ENCODE data around the gene TAF13. TPM values are rescaled to one million over a fixed set of nuclear protein-coding genes. Genes with fewer than 3 reads are reported as not detected.

Gene TAF13
- total and polyA plus RNA-seq, 9 of the 15 experiments (the other 6 are each of a cell fraction or from before 2014, with no cell fraction given) = 14.9 to 77.2 (median 38.7) TPM

DNA sequence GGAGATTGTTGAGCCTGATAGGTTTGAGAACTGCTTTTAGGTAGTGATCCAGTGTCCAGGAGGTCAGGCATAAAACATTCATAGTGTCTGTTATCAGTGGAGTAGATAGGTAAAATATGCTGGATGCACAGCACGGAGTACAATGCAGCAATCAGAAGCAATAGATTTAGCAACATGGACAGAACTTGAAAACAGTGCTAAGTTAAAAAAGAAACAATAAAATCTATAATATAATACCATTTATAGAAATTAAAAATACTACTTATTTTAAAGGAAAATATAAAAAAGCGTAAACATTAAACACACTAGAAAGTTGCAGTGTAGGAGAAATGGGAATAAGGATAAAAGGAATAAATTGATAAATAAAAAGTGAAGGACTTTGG, 3.4 kb upstream of the TAF13 start (continued):
- TF ChIP-seq, protein P1, sequence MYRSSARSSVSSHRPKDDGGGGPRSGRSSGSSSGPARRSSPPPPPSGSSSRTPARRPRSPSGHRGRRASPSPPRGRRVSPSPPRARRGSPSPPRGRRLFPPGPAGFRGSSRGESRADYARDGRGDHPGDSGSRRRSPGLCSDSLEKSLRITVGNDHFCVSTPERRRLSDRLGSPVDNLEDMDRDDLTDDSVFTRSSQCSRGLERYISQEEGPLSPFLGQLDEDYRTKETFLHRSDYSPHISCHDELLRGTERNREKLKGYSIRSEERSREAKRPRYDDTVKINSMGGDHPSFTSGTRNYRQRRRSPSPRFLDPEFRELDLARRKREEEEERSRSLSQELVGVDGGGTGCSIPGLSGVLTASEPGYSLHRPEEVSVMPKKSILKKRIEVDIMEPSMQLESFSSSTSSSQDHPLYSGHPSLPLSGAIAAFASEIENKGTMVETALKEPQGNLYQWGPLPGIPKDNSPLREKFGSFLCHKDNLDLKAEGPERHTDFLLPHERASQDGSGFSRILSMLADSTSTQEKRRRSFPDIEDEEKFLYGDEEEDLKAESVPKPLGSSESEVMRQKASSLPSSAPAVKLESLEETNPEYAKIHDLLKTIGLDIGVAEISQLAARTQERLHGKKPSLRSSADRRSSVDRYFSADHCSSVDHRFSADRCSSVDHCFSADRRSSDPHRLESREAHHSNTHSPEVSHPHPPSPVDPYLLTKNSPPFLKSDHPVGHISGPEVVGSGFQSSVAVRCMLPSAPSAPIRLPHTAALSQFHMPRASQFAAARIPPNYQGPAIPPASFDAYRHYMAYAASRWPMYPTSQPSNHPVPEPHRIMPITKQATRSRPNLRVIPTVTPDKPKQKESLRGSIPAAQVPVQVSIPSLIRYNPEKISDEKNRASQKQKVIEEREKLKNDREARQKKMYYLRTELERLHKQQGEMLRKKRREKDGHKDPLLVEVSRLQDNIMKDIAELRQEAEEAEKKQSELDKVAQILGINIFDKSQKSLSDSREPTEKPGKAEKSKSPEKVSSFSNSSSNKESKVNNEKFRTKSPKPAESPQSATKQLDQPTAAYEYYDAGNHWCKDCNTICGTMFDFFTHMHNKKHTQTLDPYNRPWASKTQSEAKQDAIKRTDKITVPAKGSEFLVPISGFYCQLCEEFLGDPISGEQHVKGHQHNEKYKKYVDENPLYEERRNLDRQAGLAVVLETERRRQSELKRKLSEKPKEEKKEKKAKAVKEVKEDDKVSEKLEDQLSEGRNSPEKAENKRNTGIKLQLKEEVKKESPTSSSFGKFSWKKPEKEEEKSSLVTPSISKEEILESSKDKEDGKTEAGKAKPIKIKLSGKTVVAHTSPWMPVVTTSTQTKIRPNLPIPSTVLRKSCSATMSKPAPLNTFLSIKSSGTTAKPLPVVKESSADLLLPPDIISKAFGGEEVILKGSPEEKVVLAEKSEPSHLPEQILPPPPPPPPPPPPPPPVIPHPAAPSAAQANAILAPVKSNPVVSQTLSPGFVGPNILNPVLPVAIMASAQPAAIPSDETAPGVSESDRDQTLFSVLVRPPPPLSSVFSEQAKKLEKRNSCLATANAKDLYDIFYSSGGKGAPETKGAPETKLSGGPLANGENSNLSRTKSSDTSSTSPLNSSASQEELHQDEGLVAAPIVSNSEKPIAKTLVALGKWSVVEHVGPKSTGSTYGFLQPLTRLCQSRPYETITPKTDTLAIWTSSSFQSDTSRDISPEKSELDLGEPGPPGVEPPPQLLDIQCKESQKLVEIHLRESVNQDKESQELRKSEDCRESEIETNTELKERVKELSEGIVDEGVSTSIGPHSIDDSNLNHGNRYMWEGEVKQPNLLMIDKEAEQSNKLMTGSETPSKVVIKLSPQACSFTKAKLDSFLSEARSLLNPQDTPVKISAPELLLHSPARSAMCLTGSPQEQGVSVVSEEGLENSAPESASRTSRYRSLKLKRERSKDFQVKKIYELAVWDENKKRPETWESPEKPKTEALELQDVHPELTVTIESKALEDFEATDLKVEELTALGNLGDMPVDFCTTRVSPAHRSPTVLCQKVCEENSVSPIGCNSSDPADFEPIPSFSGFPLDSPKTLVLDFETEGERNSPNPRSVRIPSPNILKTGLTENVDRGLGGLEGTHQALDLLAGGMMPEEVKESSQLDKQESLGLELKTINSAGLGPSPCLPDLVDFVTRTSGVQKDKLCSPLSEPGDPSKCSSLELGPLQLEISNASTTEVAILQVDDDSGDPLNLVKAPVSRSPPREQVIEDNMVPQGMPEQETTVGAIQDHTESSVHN (IDR thresholded peaks at IDR 0.05; ENCODE audit: borderline replicate concordance in 1 of 2, low read depth in 1 of 2) = peak in 1 of 2 experiments; percentile 92; a peak in 2 of 4 replicates
- TF ChIP-seq NCOA2 (IDR thresholded peaks at IDR 0.05; ENCODE audit: partially characterized antibody in 2 of 2) (peak in 1 of 2 experiments; percentile 33), PCBP2 (IDR thresholded peaks at IDR 0.05; ENCODE audit: low read depth, low read length, poor library complexity, severe bottlenecking) (no peak), HNRNPLL (IDR thresholded peaks at IDR 0.05; ENCODE audit: low read depth, low read length, poor library complexity, severe bottlenecking) (no peak), TEAD1 (CRISPR knock-in tag; IDR thresholded peaks at IDR 0.05) (no peak), CTBP1 (IDR thresholded peaks at IDR 0.05; ENCODE audit: borderline replicate concordance) (no peak), TAF7 (tag; IDR thresholded peaks at IDR 0.05) (no peak), ZBTB1 (CRISPR knock-in tag; IDR thresholded peaks at IDR 0.05; ENCODE audit: borderline replicate concordance, low read depth) (no peak), MEF2A (IDR thresholded peaks at IDR 0.05; ENCODE audit: control insufficient read depth, low read depth, low read length) (no peak), CSDE1 (IDR thresholded peaks at IDR 0.05) (peak in 1 of 2 experiments; percentile 47; a peak in 1 of 4 replicates), ZNF785 (CRISPR knock-in tag; IDR thresholded peaks at IDR 0.05) (no peak), HDAC3 (IDR thresholded peaks at IDR 0.05; ENCODE audit: borderline replicate concordance, partially characterized antibody) (peak; percentile 36)
- TF ChIP-seq, protein P2, sequence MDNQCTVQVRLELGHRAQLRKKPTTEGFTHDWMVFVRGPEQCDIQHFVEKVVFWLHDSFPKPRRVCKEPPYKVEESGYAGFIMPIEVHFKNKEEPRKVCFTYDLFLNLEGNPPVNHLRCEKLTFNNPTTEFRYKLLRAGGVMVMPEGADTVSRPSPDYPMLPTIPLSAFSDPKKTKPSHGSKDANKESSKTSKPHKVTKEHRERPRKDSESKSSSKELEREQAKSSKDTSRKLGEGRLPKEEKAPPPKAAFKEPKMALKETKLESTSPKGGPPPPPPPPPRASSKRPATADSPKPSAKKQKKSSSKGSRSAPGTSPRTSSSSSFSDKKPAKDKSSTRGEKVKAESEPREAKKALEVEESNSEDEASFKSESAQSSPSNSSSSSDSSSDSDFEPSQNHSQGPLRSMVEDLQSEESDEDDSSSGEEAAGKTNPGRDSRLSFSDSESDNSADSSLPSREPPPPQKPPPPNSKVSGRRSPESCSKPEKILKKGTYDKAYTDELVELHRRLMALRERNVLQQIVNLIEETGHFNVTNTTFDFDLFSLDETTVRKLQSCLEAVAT (IDR thresholded peaks at IDR 0.05) = no peak
